K562 (cell line): ENCODE data around the gene RPL28. TPM values are rescaled to one million over a fixed set of nuclear protein-coding genes. Genes with fewer than 3 reads are reported as not detected.

ENCODE experiments used
- ATF7 ChIP-seq: fragments of 450-650 bp; IDR thresholded peaks from 2 replicates; pipeline ENCODE4 v1.7.1; 2014; ENCODE audit warnings: mild to moderate bottlenecking, moderate library complexity
- CREB1 ChIP-seq, 2 experiments: sonication (generic) in 1 of 2; formaldehyde crosslinking in 1 of 2; IDR thresholded peaks; 2 replicates each; pipeline versions ENCODE4 v1.6.1 to v1.8.0; 2012 to 2022; ENCODE audit warnings: inconsistent platforms in 1 of 2, mild to moderate bottlenecking in 1 of 2, missing genetic modification reagents in 1 of 2, moderate library complexity in 1 of 2
- ELF2 ChIP-seq: fragments of 250-450 bp; sonication (Bioruptor Pico); IDR thresholded peaks from 2 replicates; pipeline ENCODE4 v1.5.0; 2021; ENCODE audit warnings: mild to moderate bottlenecking
- NR3C1 ChIP-seq: sonication (generic); formaldehyde crosslinking; IDR thresholded peaks from 2 replicates; pipeline ENCODE4 v1.8.1; 2022; ENCODE audit warnings: missing genetic modification reagents
- SMARCB1 ChIP-seq: IDR thresholded peaks from 2 replicates; pipeline ENCODE4 v1.6.1; 2011; ENCODE audit warnings: improper control_type of control experiment, low read depth; ENCODE audit not compliant: insufficient read length
- SREBF2 ChIP-seq: sonication (generic); formaldehyde crosslinking; IDR thresholded peaks from 2 replicates; pipeline ENCODE4 v1.4.0; 2020; ENCODE audit warnings: mild to moderate bottlenecking, missing genetic modification reagents
- TBP ChIP-seq: optimal IDR thresholded peaks from 2 replicates; pipeline ENCODE3; 2011; ENCODE audit warnings: low read depth, low read length, improper control_type of control experiment
- TCFL5 ChIP-seq: fragments of 250-450 bp; sonication (Bioruptor Pico); conservative IDR thresholded peaks from 2 replicates; pipeline ENCODE4 v1.6.1; 2021; ENCODE audit warnings: mild to moderate bottlenecking, moderate library complexity, matching md5 sums
- ZC3H11A ChIP-seq: IDR thresholded peaks from 2 replicates; pipeline ENCODE4 v1.6.1; 2012; ENCODE audit warnings: low read depth, low read length, improper control_type of control experiment
- ZFP30 ChIP-seq: fragments of 250-450 bp; sonication (Bioruptor Pico); IDR thresholded peaks from 2 replicates; pipeline ENCODE4 v1.8.0; 2022; ENCODE audit warnings: moderate library complexity, mild to moderate bottlenecking, inconsistent platforms, borderline replicate concordance
- ZNF143 ChIP-seq: sonication (generic); formaldehyde crosslinking; IDR thresholded peaks from 2 replicates; pipeline ENCODE4 v1.9.0; 2022; ENCODE audit warnings: mild to moderate bottlenecking, missing genetic modification reagents
- ZNF57 ChIP-seq: fragments of 450-650 bp; formaldehyde crosslinking; IDR thresholded peaks from 2 replicates; pipeline ENCODE4 v1.4.0; 2020; ENCODE audit warnings: mild to moderate bottlenecking, moderate library complexity
- ZNF668 ChIP-seq: fragments of 250-450 bp; sonication (Bioruptor Pico); IDR thresholded peaks from 2 replicates; pipeline ENCODE4 v1.8.0; 2022; ENCODE audit warnings: mild to moderate bottlenecking, inconsistent platforms
- polyA plus RNA-seq, 8 experiments: library from polyadenylated mRNA; depleted of rRNA in 4 of 8; stranded (reverse) in 5 of 8; unstranded in 3 of 8; fragments of >200 nt; fragmentation: Nextera tagmentation in 2 of 8; fragmentation: Illumina TruSeq in 1 of 8; extraction: Ambion mirVana in 2 of 8; extraction: Trizol in 1 of 8; gene quantifications; 2 replicates each; pipeline versions ENCODE4 v1.2.1 to v1.2.3, GENCODE V29; 2011 to 2014; ENCODE audit warnings: inconsistent platforms in 1 of 8, missing spikeins in 1 of 8
- total RNA-seq, 7 experiments: library from RNA; depleted of rRNA in 6 of 7; stranded (reverse); fragments of >200 nt in 6 of 7; fragmentation: Illumina TruSeq in 2 of 7; extraction: Trizol in 2 of 7; gene quantifications; 2 replicates each; pipeline versions ENCODE4 v1.2.1 to v1.2.3, GENCODE V29; 2011 to 2021; ENCODE audit warnings: low replicate concordance in 1 of 7
- TF ChIP-seq, protein P1 (sequence below): sonication (generic); formaldehyde crosslinking; IDR thresholded peaks from 2 replicates; pipeline ENCODE4 v1.8.0; 2023; ENCODE audit warnings: missing genetic modification reagents, mild to moderate bottlenecking, borderline replicate concordance
- TF ChIP-seq, protein P2 (sequence below): fragments of 450-650 bp; formaldehyde crosslinking; IDR thresholded peaks from 2 replicates; pipeline ENCODE4 v1.4.0; 2022; ENCODE audit warnings: missing genetic modification characterization
- TF ChIP-seq, protein P3 (sequence below): fragments of 450-650 bp; IDR thresholded peaks from 2 replicates; pipeline ENCODE4 v1.6.1; 2016; ENCODE audit warnings: borderline replicate concordance
- TF ChIP-seq, protein P4 (sequence below): fragments of 450-650 bp; IDR thresholded peaks from one replicate; pipeline ENCODE4 v1.6.1; 2018; ENCODE audit warnings: mild to moderate bottlenecking, moderate library complexity; ENCODE audit not compliant: partially characterized antibody

Gene RPL28
- total and polyA plus RNA-seq, 9 of the 15 experiments (the other 6 are each of a cell fraction or from before 2014, with no cell fraction given) = 124 to 3,106 (median 622) TPM

DNA sequence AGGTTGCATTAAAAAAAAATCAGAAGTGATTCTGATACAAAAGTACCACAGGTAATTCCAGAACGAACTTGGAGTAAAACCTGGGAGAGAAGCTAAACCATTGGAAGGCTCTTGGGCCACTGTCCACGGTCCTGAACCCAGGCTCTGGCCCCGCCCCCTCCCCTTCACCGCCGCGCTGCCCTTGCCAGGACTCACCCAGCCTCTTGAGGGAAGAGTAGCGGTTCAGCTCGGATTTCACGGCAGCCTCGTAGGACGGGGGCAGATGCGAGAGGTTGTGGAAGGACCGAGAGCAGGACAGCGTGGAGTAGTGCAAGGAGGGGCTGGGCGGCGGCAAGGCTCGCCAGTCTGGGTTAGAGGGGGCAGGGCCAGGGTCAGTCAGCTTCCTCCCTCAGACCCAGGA is 51.7 kb downstream of the RPL28 start (continued):
- TF ChIP-seq ZNF668 (CRISPR knock-in tag) (no peak), ELF2 (no peak), ZC3H11A (no peak), CREB1 (IDR thresholded peaks at IDR 0.05) (no peak), CREB1 (CRISPR knock-in tag; IDR thresholded peaks at IDR 0.05) (peak; percentile 49; the same call in 1 of the 2 replicates), ZNF143 (CRISPR knock-in tag) (no peak), ZFP30 (CRISPR knock-in tag) (no peak), ATF7 (no peak), SREBF2 (CRISPR knock-in tag) (no peak), ZNF57 (CRISPR knock-in tag) (no peak), TBP (no peak), TCFL5 (CRISPR knock-in tag) (no peak), SMARCB1 (no peak), NR3C1 (CRISPR knock-in tag) (peak; percentile 80; the same call in 1 of the 2 replicates)
- TF ChIP-seq, protein P1, sequence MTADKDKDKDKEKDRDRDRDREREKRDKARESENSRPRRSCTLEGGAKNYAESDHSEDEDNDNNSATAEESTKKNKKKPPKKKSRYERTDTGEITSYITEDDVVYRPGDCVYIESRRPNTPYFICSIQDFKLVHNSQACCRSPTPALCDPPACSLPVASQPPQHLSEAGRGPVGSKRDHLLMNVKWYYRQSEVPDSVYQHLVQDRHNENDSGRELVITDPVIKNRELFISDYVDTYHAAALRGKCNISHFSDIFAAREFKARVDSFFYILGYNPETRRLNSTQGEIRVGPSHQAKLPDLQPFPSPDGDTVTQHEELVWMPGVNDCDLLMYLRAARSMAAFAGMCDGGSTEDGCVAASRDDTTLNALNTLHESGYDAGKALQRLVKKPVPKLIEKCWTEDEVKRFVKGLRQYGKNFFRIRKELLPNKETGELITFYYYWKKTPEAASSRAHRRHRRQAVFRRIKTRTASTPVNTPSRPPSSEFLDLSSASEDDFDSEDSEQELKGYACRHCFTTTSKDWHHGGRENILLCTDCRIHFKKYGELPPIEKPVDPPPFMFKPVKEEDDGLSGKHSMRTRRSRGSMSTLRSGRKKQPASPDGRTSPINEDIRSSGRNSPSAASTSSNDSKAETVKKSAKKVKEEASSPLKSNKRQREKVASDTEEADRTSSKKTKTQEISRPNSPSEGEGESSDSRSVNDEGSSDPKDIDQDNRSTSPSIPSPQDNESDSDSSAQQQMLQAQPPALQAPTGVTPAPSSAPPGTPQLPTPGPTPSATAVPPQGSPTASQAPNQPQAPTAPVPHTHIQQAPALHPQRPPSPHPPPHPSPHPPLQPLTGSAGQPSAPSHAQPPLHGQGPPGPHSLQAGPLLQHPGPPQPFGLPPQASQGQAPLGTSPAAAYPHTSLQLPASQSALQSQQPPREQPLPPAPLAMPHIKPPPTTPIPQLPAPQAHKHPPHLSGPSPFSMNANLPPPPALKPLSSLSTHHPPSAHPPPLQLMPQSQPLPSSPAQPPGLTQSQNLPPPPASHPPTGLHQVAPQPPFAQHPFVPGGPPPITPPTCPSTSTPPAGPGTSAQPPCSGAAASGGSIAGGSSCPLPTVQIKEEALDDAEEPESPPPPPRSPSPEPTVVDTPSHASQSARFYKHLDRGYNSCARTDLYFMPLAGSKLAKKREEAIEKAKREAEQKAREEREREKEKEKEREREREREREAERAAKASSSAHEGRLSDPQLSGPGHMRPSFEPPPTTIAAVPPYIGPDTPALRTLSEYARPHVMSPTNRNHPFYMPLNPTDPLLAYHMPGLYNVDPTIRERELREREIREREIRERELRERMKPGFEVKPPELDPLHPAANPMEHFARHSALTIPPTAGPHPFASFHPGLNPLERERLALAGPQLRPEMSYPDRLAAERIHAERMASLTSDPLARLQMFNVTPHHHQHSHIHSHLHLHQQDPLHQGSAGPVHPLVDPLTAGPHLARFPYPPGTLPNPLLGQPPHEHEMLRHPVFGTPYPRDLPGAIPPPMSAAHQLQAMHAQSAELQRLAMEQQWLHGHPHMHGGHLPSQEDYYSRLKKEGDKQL (CRISPR knock-in tag) = 0 out of 2 replicates have a peak, but pooled peaks have one; percentile 70
- TF ChIP-seq, protein P2, sequence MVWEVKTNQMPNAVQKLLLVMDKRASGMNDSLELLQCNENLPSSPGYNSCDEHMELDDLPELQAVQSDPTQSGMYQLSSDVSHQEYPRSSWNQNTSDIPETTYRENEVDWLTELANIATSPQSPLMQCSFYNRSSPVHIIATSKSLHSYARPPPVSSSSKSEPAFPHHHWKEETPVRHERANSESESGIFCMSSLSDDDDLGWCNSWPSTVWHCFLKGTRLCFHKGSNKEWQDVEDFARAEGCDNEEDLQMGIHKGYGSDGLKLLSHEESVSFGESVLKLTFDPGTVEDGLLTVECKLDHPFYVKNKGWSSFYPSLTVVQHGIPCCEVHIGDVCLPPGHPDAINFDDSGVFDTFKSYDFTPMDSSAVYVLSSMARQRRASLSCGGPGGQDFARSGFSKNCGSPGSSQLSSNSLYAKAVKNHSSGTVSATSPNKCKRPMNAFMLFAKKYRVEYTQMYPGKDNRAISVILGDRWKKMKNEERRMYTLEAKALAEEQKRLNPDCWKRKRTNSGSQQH (CRISPR knock-in tag) = no peak
- TF ChIP-seq, protein P3, sequence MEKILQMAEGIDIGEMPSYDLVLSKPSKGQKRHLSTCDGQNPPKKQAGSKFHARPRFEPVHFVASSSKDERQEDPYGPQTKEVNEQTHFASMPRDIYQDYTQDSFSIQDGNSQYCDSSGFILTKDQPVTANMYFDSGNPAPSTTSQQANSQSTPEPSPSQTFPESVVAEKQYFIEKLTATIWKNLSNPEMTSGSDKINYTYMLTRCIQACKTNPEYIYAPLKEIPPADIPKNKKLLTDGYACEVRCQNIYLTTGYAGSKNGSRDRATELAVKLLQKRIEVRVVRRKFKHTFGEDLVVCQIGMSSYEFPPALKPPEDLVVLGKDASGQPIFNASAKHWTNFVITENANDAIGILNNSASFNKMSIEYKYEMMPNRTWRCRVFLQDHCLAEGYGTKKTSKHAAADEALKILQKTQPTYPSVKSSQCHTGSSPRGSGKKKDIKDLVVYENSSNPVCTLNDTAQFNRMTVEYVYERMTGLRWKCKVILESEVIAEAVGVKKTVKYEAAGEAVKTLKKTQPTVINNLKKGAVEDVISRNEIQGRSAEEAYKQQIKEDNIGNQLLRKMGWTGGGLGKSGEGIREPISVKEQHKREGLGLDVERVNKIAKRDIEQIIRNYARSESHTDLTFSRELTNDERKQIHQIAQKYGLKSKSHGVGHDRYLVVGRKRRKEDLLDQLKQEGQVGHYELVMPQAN = no peak
- TF ChIP-seq, protein P4, sequence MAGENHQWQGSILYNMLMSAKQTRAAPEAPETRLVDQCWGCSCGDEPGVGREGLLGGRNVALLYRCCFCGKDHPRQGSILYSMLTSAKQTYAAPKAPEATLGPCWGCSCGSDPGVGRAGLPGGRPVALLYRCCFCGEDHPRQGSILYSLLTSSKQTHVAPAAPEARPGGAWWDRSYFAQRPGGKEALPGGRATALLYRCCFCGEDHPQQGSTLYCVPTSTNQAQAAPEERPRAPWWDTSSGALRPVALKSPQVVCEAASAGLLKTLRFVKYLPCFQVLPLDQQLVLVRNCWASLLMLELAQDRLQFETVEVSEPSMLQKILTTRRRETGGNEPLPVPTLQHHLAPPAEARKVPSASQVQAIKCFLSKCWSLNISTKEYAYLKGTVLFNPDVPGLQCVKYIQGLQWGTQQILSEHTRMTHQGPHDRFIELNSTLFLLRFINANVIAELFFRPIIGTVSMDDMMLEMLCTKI = no peak
